Mammary epithelial cell (primary cell): ENCODE measurements around the gene SLIT3.

Experiments used
- CTCF ChIP-seq, 2 donors: IDR thresholded peaks in 1 of 2; conservative IDR thresholded peaks in 1 of 2; 2 replicates each; pipeline ENCODE4 v1.5.1; 2011 to 2012; ENCODE audit warnings: inconsistent platforms in 2 of 2, low read length in 2 of 2, mild to moderate bottlenecking in 2 of 2, control low read depth in 1 of 2, low read depth in 1 of 2; ENCODE audit not compliant: insufficient read depth in 1 of 2; ENCODE audit errors: extremely low read depth in 1 of 2
- EZH2 ChIP-seq: IDR thresholded peaks from 2 replicates; pipeline ENCODE4 v1.6.1; 2012; ENCODE audit warnings: low read length, inconsistent platforms, borderline replicate concordance

GRCh38 chr5:169099801-169100734, 200.9 kb downstream of the SLIT3 start:
- no peak for TF ChIP-seq CTCF (conservative IDR thresholded peaks at IDR 0.05 in 1 of 2, IDR thresholded peaks at IDR 0.05 in 1 of 2; ENCODE audit: extremely low read depth in 1 of 2, insufficient read depth in 1 of 2, low read depth in 1 of 2, low read length in 2 of 2)
- TF ChIP-seq EZH2: no peak
